WTC11 (cell line): ENCODE results near the gene MFN1. TPM values are rescaled to one million over a fixed set of nuclear protein-coding genes. Genes with fewer than 3 reads are reported as not detected.
A peak's percentile ranks its signal among the peaks of the same experiment; 100 is the strongest.

ENCODE experiments used
- ATAC-seq: fragments of 200-7000 bp; cut with Tn5 transposase; 2 replicates; pipeline ENCODE4 v1.10.0; 2021; ENCODE audit warnings: mild to moderate bottlenecking, moderate library complexity
- CTCF ChIA-PET: fragments of 300-600 bp; sonication (Branson Sonifier 250); formaldehyde crosslinking; loops from one replicate; lab custom pipeline; 2021; ENCODE audit warnings: antibody characterized with exemption; lab: Charles Lee
- POLR2A ChIA-PET: fragments of 350-600 bp; sonication (Branson Sonifier 250); formaldehyde crosslinking; loops from one replicate; lab custom pipeline; 2021; ENCODE audit warnings: antibody characterized with exemption; lab: Charles Lee
- DNase-seq: peaks from one replicate; pipeline ENCODE4 v3.0.0; 2021; ENCODE audit warnings: low spot score
- H3K27ac Mint-ChIP-seq: 2 replicates; pipeline ENCODE4 v1.8.0; 2021; ENCODE audit warnings: mixed read lengths
- H3K27me3 Mint-ChIP-seq: 2 replicates; pipeline ENCODE4 v1.8.0; 2021; ENCODE audit warnings: low read depth, mild to moderate bottlenecking, moderate library complexity, mixed read lengths
- H3K36me3 Mint-ChIP-seq: 2 replicates; pipeline ENCODE4 v1.8.0; 2021; ENCODE audit warnings: mixed read lengths
- H3K4me1 Mint-ChIP-seq: 2 replicates; pipeline ENCODE4 v1.8.0; 2022; ENCODE audit warnings: mixed read lengths
- H3K4me3 Mint-ChIP-seq: 2 replicates; pipeline ENCODE4 v1.8.0; 2021; ENCODE audit warnings: mild to moderate bottlenecking, moderate library complexity, mixed read lengths
- H3K9me3 Mint-ChIP-seq: 2 replicates; pipeline ENCODE4 v1.8.0; 2021; ENCODE audit warnings: mixed read lengths
- CREM ChIP-seq: sonication (generic); formaldehyde crosslinking; IDR thresholded peaks from 2 replicates; pipeline ENCODE4 v1.8.1; 2022; ENCODE audit warnings: mild to moderate bottlenecking, missing genetic modification reagents, moderate library complexity
- ELF4 ChIP-seq: sonication (generic); formaldehyde crosslinking; IDR thresholded peaks from 2 replicates; pipeline ENCODE4 v1.8.1; 2022; ENCODE audit warnings: low read depth, mild to moderate bottlenecking, moderate library complexity, missing genetic modification reagents
- EMX1 ChIP-seq: fragments of 250-450 bp; sonication (Bioruptor Pico); IDR thresholded peaks from 2 replicates; pipeline ENCODE4 v1.8.0; 2021; ENCODE audit warnings: mild to moderate bottlenecking
- FOXP1 ChIP-seq: sonication (generic); formaldehyde crosslinking; IDR thresholded peaks from 2 replicates; pipeline ENCODE4 v1.8.0; 2022; ENCODE audit warnings: missing genetic modification reagents, mild to moderate bottlenecking, moderate library complexity, borderline replicate concordance
- OVOL2 ChIP-seq: fragments of 250-450 bp; sonication (Bioruptor Pico); IDR thresholded peaks from 2 replicates; pipeline ENCODE4 v1.9.0; 2021; ENCODE audit warnings: mild to moderate bottlenecking, borderline replicate concordance
- RELA ChIP-seq: sonication (generic); formaldehyde crosslinking; IDR thresholded peaks from 2 replicates; pipeline ENCODE4 v1.8.1; 2022; ENCODE audit warnings: missing genetic modification reagents, mild to moderate bottlenecking, borderline replicate concordance
- SMAD4 ChIP-seq: sonication (generic); formaldehyde crosslinking; IDR thresholded peaks from 2 replicates; pipeline ENCODE4 v1.8.0; 2022; ENCODE audit warnings: mild to moderate bottlenecking, missing genetic modification reagents
- USF1 ChIP-seq: sonication (generic); formaldehyde crosslinking; IDR thresholded peaks from 2 replicates; pipeline ENCODE4 v1.8.0; 2022; ENCODE audit warnings: mild to moderate bottlenecking, missing genetic modification reagents
- ZNF532 ChIP-seq: fragments of 250-450 bp; sonication (Bioruptor Pico); IDR thresholded peaks from 2 replicates; pipeline ENCODE4 v1.9.0; 2021; ENCODE audit warnings: mild to moderate bottlenecking, borderline replicate concordance
- total RNA-seq: library from RNA; stranded (reverse); gene quantifications from 3 replicates; pipeline ENCODE4 v1.2.3, GENCODE V29; 2021
- TF ChIP-seq, protein P1 (sequence below): sonication (generic); formaldehyde crosslinking; IDR thresholded peaks from 2 replicates; pipeline ENCODE4 v1.8.1; 2022; ENCODE audit warnings: missing genetic modification reagents, borderline replicate concordance
- TF ChIP-seq, protein P2 (sequence below): fragments of 200-600 bp; IDR thresholded peaks from 2 replicates; pipeline ENCODE4 v1.8.0; 2022; ENCODE audit warnings: antibody characterized with exemption
- TF ChIP-seq, protein P3 (sequence below): fragments of 250-450 bp; sonication (Bioruptor Pico); IDR thresholded peaks from 2 replicates; pipeline ENCODE4 v1.9.0; 2021; ENCODE audit warnings: mild to moderate bottlenecking
- TF ChIP-seq, protein P4 (sequence below): sonication (generic); formaldehyde crosslinking; IDR thresholded peaks from 2 replicates; pipeline ENCODE4 v1.8.1; 2022; ENCODE audit warnings: low read depth, mild to moderate bottlenecking, moderate library complexity, missing genetic modification reagents, borderline replicate concordance

The MFN1 gene
- total RNA-seq, 1 experiment from 2014 or later: 42.7 TPM

DNA sequence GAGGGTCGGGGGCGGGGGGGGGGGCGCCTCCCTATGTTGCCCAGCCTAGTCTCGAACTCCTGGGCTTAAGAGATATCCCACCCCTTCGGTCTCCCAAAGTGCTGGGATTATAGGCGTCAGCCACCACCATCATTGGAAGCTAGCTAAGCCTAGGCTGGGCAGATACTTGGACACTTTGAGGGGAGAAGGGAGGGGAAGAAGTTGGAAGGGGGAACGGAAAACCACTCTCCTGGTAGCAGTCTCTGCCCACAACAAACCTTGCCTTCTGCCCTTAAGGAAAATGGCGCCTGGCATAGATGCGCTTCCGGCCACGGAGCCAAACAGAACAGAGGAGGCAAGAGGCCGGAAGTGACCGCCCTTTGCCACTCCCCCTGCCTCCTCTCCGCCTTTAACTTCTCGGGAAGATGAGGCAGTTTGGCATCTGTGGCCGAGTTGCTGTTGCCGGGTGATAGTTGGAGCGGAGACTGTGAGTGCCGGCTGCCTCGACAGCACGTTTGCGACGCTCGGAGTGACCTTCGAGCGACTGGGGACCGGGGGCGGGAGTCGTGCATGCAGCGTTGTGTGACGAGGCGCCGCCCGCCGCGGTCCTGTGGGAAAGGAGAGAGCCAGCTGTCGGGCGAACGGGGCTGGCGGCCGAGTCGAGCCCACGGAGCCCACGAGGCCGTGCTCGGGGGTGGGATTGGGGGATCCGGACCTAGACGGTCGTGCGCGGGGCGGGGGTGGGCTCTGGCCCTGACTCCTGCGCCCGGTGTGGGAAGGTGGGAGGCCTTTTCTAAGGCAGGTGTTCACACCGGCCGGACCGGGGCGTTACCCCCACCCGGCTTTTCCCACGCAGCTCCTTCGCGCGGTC, at the start of gene MFN1 (continued):
- TF ChIP-seq, protein P1, sequence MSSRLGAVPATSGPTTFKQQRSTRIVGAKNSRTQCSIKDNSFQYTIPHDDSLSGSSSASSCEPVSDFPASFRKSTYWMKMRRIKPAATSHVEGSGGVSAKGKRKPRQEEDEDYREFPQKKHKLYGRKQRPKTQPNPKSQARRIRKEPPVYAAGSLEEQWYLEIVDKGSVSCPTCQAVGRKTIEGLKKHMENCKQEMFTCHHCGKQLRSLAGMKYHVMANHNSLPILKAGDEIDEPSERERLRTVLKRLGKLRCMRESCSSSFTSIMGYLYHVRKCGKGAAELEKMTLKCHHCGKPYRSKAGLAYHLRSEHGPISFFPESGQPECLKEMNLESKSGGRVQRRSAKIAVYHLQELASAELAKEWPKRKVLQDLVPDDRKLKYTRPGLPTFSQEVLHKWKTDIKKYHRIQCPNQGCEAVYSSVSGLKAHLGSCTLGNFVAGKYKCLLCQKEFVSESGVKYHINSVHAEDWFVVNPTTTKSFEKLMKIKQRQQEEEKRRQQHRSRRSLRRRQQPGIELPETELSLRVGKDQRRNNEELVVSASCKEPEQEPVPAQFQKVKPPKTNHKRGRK (CRISPR knock-in tag): no peak
- TF ChIP-seq ZNF532 (CRISPR knock-in tag) (no peak), USF1 (no peak), FOXP1 (CRISPR knock-in tag) (peak; percentile 74; the same call in 1 of the 2 replicates), CREM (no peak)
- TF ChIP-seq, protein P2, sequence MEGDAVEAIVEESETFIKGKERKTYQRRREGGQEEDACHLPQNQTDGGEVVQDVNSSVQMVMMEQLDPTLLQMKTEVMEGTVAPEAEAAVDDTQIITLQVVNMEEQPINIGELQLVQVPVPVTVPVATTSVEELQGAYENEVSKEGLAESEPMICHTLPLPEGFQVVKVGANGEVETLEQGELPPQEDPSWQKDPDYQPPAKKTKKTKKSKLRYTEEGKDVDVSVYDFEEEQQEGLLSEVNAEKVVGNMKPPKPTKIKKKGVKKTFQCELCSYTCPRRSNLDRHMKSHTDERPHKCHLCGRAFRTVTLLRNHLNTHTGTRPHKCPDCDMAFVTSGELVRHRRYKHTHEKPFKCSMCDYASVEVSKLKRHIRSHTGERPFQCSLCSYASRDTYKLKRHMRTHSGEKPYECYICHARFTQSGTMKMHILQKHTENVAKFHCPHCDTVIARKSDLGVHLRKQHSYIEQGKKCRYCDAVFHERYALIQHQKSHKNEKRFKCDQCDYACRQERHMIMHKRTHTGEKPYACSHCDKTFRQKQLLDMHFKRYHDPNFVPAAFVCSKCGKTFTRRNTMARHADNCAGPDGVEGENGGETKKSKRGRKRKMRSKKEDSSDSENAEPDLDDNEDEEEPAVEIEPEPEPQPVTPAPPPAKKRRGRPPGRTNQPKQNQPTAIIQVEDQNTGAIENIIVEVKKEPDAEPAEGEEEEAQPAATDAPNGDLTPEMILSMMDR: no peak

- ChIA-PET CTCF (no interaction called here), POLR2A (no interaction called here)
- no peak for ATAC-seq
- Mint-ChIP-seq H3K27me3 (no peaks in the 10 kb centered on the region), H3K4me3 (no peak overlapping the region), H3K9me3 (peaks cover 16% of the 10 kb centered on the region), H3K4me1 (peaks cover 13% of the 10 kb centered on the region), H3K36me3 (peaks cover 8% of the 10 kb centered on the region; the same call in 1 of the 2 replicates), H3K27ac (no peak overlapping the region)
- DNase-seq: no peak
- TF ChIP-seq, protein P3, sequence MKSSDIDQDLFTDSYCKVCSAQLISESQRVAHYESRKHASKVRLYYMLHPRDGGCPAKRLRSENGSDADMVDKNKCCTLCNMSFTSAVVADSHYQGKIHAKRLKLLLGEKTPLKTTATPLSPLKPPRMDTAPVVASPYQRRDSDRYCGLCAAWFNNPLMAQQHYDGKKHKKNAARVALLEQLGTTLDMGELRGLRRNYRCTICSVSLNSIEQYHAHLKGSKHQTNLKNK (CRISPR knock-in tag): no peak
- TF ChIP-seq, protein P1 (CRISPR knock-in tag): no peak
- no peak for TF ChIP-seq EMX1 (CRISPR knock-in tag)
Measured at GRCh38 chr3:179297971-179298725, 49.4 kb upstream of the MFN1 start.

DNA sequence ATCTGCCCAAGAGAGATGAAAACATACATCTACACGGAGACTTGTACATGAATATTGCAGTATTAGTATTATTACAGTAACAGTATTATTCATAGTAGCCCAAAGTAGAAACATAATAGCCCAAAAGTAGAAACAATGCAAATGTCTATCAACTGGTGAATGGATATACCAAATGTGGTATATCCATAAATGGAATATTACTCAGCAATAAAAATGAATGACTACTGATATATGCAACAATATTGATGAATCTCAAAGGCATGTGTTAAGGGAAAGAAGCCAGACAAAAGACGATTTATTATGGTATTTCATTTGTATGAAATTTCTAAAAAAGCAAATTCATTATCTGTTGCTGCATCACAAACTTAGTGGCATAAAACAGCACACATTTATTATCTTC, 48.2 kb upstream of the MFN1 start:
- Mint-ChIP-seq H3K9me3 (peaks cover 19% of the 10 kb centered on the region), H3K27ac (no peak overlapping the region), H3K4me3 (no peak overlapping the region), H3K4me1 (peaks cover 13% of the 10 kb centered on the region), H3K36me3 (peaks cover 8% of the 10 kb centered on the region; the same call in 1 of the 2 replicates), H3K27me3 (no peaks in the 10 kb centered on the region)
- POLR2A ChIA-PET: no interaction called here
- DNase-seq (no peak), ATAC-seq (no peak)
- CTCF ChIA-PET: no interaction called here
- TF ChIP-seq ELF4 (CRISPR knock-in tag): no peak
- no peak for TF ChIP-seq SMAD4
- TF ChIP-seq, protein P4, sequence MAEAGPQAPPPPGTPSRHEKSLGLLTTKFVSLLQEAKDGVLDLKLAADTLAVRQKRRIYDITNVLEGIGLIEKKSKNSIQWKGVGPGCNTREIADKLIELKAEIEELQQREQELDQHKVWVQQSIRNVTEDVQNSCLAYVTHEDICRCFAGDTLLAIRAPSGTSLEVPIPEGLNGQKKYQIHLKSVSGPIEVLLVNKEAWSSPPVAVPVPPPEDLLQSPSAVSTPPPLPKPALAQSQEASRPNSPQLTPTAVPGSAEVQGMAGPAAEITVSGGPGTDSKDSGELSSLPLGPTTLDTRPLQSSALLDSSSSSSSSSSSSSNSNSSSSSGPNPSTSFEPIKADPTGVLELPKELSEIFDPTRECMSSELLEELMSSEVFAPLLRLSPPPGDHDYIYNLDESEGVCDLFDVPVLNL (CRISPR knock-in tag): no peak
- TF ChIP-seq, protein P1 (CRISPR knock-in tag): no peak
- TF ChIP-seq OVOL2 (CRISPR knock-in tag): no peak
- no peak for TF ChIP-seq RELA (CRISPR knock-in tag)
